ENCODE data around the gene PRKCE. TPM values are rescaled to one million over a fixed set of nuclear protein-coding genes. Genes with fewer than 3 reads are reported as not detected.

Gene PRKCE
- total and polyA plus RNA-seq, 2 experiments from 2014 or later, result 0.94 to 1.2 TPM

- Mint-ChIP-seq H3K27me3 (ENCODE audit: insufficient read depth, low read depth, poor library complexity) (peaks cover 5% of the 10 kb centered on the region), H3K4me3 (no peak overlapping the region)
- no peak for DNase-seq (ENCODE audit: low spot score)
Observed at GRCh38 chr2:45896311-45896710, 244.8 kb downstream of the PRKCE start.

More at GRCh38 chr2:45896311-45896710, 244.8 kb downstream of the PRKCE start:
- H4K20me1 ChIP-seq (replicated peaks; ENCODE audit: insufficient read depth), result no peaks in the 10 kb centered on the region
- Mint-ChIP-seq H3K27ac (no peak overlapping the region), H3K4me1 (no peaks in the 10 kb centered on the region), H3K36me3 (ENCODE audit: low read depth) (no peaks in the 10 kb centered on the region), H3K9me3 (no peaks in the 10 kb centered on the region)
- no peaks in the 10 kb centered on the region for H3F3A ChIP-seq (replicated peaks; ENCODE audit: low read depth)
- H3K4me2 ChIP-seq, result no peak overlapping the region
- H3K27me3 ChIP-seq (ENCODE audit: insufficient read depth), result no peaks in the 10 kb centered on the region
- no peaks in the 10 kb centered on the region for H3K9me2 ChIP-seq (ENCODE audit: insufficient read depth)
- no peak for TF ChIP-seq NANOG (IDR thresholded peaks at IDR 0.05; ENCODE audit: borderline replicate concordance)
- TF ChIP-seq, protein P1, sequence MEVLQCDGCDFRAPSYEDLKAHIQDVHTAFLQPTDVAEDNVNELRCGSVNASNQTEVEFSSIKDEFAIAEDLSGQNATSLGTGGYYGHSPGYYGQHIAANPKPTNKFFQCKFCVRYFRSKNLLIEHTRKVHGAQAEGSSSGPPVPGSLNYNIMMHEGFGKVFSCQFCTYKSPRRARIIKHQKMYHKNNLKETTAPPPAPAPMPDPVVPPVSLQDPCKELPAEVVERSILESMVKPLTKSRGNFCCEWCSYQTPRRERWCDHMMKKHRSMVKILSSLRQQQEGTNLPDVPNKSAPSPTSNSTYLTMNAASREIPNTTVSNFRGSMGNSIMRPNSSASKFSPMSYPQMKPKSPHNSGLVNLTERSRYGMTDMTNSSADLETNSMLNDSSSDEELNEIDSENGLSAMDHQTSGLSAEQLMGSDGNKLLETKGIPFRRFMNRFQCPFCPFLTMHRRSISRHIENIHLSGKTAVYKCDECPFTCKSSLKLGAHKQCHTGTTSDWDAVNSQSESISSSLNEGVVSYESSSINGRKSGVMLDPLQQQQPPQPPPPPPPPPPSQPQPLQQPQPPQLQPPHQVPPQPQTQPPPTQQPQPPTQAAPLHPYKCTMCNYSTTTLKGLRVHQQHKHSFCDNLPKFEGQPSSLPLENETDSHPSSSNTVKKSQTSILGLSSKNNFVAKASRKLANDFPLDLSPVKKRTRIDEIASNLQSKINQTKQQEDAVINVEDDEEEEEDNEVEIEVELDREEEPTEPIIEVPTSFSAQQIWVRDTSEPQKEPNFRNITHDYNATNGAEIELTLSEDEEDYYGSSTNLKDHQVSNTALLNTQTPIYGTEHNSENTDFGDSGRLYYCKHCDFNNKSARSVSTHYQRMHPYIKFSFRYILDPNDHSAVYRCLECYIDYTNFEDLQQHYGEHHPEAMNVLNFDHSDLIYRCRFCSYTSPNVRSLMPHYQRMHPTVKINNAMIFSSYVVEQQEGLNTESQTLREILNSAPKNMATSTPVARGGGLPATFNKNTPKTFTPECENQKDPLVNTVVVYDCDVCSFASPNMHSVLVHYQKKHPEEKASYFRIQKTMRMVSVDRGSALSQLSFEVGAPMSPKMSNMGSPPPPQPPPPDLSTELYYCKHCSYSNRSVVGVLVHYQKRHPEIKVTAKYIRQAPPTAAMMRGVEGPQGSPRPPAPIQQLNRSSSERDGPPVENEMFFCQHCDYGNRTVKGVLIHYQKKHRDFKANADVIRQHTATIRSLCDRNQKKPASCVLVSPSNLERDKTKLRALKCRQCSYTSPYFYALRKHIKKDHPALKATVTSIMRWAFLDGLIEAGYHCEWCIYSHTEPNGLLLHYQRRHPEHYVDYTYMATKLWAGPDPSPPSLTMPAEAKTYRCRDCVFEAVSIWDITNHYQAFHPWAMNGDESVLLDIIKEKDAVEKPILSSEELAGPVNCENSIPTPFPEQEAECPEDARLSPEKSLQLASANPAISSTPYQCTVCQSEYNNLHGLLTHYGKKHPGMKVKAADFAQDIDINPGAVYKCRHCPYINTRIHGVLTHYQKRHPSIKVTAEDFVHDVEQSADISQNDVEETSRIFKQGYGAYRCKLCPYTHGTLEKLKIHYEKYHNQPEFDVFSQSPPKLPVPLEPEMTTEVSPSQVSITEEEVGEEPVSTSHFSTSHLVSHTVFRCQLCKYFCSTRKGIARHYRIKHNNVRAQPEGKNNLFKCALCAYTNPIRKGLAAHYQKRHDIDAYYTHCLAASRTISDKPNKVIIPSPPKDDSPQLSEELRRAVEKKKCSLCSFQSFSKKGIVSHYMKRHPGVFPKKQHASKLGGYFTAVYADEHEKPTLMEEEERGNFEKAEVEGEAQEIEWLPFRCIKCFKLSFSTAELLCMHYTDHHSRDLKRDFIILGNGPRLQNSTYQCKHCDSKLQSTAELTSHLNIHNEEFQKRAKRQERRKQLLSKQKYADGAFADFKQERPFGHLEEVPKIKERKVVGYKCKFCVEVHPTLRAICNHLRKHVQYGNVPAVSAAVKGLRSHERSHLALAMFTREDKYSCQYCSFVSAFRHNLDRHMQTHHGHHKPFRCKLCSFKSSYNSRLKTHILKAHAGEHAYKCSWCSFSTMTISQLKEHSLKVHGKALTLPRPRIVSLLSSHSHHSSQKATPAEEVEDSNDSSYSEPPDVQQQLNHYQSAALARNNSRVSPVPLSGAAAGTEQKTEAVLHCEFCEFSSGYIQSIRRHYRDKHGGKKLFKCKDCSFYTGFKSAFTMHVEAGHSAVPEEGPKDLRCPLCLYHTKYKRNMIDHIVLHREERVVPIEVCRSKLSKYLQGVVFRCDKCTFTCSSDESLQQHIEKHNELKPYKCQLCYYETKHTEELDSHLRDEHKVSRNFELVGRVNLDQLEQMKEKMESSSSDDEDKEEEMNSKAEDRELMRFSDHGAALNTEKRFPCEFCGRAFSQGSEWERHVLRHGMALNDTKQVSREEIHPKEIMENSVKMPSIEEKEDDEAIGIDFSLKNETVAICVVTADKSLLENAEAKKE (CRISPR knock-in tag; IDR thresholded peaks at IDR 0.05), result no peak
- no peak for TF ChIP-seq STAT1 (IDR thresholded peaks at IDR 0.05; ENCODE audit: unreplicated experiment)
- H3K79me2 ChIP-seq (replicated peaks; ENCODE audit: insufficient read depth), result no peaks in the 10 kb centered on the region
- H3K4me3 ChIP-seq, result no peak overlapping the region
- ATAC-seq, result no peak
- H3K36me3 ChIP-seq (ENCODE audit: insufficient read depth), result no peaks in the 10 kb centered on the region
- H2AFZ ChIP-seq, result no peak overlapping the region
- H3K4me1 ChIP-seq (ENCODE audit: insufficient read depth), result no peaks in the 10 kb centered on the region
- H3K27ac ChIP-seq (ENCODE audit: low read depth), result no peak overlapping the region
